Lower lobe of right lung (tissue), 2 donors: ENCODE measurements around the gene GADD45GIP1. TPM values are rescaled to one million over a fixed set of nuclear protein-coding genes. Genes with fewer than 3 reads are reported as not detected.
A peak's percentile ranks its signal among the peaks of the same experiment; 100 is the strongest.

Source experiments
- ATAC-seq, 2 donors: fragments of 200-7000 bp; cut with Tn5 transposase; one replicate each; pipeline ENCODE4 v1.9.1; 2020 to 2022; ENCODE audit warnings: mild to moderate bottlenecking in 2 of 2, moderate library complexity in 2 of 2
- DNase-seq: peaks from one replicate; pipeline ENCODE4 v3.0.0-alpha.2; 2020
- H3K27ac ChIP-seq: fragments of 200-600 bp; one replicate; pipeline ENCODE4 v1.8.0; 2022
- H3K27me3 ChIP-seq: fragments of 200-600 bp; one replicate; pipeline ENCODE4 v1.8.0; 2022; ENCODE audit warnings: low read depth
- H3K36me3 ChIP-seq: fragments of 200-600 bp; one replicate; pipeline ENCODE4 v1.8.0; 2022; ENCODE audit warnings: mild to moderate bottlenecking
- H3K4me1 ChIP-seq: fragments of 200-600 bp; one replicate; pipeline ENCODE4 v1.8.0; 2022
- H3K4me3 ChIP-seq: fragments of 200-600 bp; one replicate; pipeline ENCODE4 v1.8.0; 2022; ENCODE audit warnings: mild to moderate bottlenecking
- H3K9me3 ChIP-seq: fragments of 200-600 bp; one replicate; pipeline ENCODE4 v1.8.0; 2022
- intact Hi-C: fragments of 100-400 bp; cut with DNase I; formaldehyde crosslinking; loops from one replicate; pipeline ENCODE4 v1.11.0; 2022
- total RNA-seq: library from RNA; stranded (reverse); fragmentation: NEBNext Ultra II Directional; extraction: Animal tissue kit (Norgen Biotek cat#: 25700); gene quantifications from one replicate; pipeline ENCODE4 v1.2.1, GENCODE V29; 2021
- TF ChIP-seq, protein P1 (sequence below): fragments of 200-600 bp; IDR thresholded peaks from one replicate; pipeline ENCODE4 v1.8.0; 2022; ENCODE audit warnings: antibody characterized with exemption, mild to moderate bottlenecking
- donor health status: DM: no; HTN: yes; CAD: no; lungs with severe emphysema.

The GADD45GIP1 gene
- total RNA-seq, 1 donor from 2014 or later, result 14.8 TPM

DNA sequence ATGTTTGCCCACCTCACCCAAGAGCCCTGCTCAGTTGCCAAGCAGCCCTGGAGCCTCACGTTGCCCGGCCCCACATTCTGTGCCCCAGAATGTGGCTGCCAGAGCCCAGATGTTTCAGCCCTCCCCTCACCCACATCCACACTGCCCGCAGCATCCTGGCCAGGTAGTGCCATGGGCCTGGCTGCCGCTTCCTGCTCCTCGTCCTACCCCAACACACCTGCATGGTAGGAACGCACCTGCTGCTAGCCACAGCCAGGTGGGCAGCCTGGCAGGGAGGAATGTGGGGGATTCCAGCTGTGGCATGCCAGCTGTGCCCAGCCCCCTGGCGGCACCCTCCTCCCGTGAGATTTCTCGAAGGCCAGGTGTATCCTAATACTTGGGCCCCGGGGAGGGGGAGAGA is 30.8 kb upstream of the GADD45GIP1 start:
- intact Hi-C loops, result no loop called here

DNA sequence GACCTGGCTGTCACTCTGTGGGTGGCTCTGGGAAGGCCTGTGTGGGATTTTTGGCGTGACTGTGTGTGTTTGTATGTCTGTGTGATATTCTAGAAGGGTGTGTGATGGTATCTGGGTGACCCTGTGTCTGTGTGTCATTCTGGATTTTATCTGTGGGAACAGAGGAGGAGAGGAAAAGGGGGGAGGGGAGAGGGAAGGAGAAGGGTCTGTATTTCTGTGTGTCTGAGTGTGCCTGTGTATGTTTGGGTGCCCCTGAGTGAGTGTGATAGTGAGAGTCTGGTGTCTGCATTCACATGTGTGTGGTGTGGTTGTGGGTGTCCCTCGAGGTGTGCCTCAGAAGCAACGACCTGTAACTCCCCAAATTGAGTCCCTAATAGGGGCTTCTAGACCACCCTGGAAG is 30.2 kb upstream of the GADD45GIP1 start:
- Histone ChIP-seq H3K36me3 (no peaks in the 10 kb centered on the region), H3K27ac (no peak overlapping the region), H3K4me3 (no peak overlapping the region), H3K27me3 (no peaks in the 10 kb centered on the region), H3K4me1 (peaks cover 11% of the 10 kb centered on the region), H3K9me3 (no peaks in the 10 kb centered on the region)
- intact Hi-C loops, result no loop called here
- ATAC-seq (no peak), DNase-seq (no peak)
- TF ChIP-seq, protein P1, sequence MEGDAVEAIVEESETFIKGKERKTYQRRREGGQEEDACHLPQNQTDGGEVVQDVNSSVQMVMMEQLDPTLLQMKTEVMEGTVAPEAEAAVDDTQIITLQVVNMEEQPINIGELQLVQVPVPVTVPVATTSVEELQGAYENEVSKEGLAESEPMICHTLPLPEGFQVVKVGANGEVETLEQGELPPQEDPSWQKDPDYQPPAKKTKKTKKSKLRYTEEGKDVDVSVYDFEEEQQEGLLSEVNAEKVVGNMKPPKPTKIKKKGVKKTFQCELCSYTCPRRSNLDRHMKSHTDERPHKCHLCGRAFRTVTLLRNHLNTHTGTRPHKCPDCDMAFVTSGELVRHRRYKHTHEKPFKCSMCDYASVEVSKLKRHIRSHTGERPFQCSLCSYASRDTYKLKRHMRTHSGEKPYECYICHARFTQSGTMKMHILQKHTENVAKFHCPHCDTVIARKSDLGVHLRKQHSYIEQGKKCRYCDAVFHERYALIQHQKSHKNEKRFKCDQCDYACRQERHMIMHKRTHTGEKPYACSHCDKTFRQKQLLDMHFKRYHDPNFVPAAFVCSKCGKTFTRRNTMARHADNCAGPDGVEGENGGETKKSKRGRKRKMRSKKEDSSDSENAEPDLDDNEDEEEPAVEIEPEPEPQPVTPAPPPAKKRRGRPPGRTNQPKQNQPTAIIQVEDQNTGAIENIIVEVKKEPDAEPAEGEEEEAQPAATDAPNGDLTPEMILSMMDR, result no peak

More for the DNA sequence above, 30.8 kb upstream of the GADD45GIP1 start:
- ATAC-seq, result no peak
- TF ChIP-seq, protein P1, result no peak
- DNase-seq, result no peak
- Histone ChIP-seq H3K4me3 (no peak overlapping the region), H3K36me3 (no peaks in the 10 kb centered on the region), H3K4me1 (peaks cover 11% of the 10 kb centered on the region), H3K9me3 (no peaks in the 10 kb centered on the region), H3K27ac (no peak overlapping the region), H3K27me3 (no peaks in the 10 kb centered on the region)

DNA sequence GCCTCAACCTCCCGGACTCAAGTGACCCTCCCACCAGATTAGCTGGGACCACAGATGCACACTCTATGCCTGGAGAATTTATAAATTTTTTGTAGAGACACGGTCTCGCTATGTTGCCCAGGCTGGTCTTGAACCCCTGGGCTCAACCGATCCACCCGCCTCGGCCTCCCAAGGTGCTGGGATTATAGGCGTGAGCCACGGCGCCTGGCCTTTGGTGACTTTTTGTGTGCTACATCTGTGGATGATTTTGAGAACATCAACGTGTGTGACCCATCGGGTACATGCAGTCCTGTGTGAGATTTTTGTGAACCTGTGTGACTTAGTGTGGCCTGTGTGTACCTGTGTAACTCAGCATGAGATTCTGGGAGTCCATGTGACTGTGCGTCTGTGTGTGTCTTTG is 29.7 kb upstream of the GADD45GIP1 start:
- intact Hi-C loops, result no loop called here
- no peak for DNase-seq
- Histone ChIP-seq H3K27ac (no peak overlapping the region), H3K36me3 (no peaks in the 10 kb centered on the region), H3K4me1 (peaks cover 11% of the 10 kb centered on the region), H3K27me3 (no peaks in the 10 kb centered on the region), H3K4me3 (no peak overlapping the region), H3K9me3 (no peaks in the 10 kb centered on the region)
- TF ChIP-seq, protein P1, result no peak
- ATAC-seq, result no peak

DNA sequence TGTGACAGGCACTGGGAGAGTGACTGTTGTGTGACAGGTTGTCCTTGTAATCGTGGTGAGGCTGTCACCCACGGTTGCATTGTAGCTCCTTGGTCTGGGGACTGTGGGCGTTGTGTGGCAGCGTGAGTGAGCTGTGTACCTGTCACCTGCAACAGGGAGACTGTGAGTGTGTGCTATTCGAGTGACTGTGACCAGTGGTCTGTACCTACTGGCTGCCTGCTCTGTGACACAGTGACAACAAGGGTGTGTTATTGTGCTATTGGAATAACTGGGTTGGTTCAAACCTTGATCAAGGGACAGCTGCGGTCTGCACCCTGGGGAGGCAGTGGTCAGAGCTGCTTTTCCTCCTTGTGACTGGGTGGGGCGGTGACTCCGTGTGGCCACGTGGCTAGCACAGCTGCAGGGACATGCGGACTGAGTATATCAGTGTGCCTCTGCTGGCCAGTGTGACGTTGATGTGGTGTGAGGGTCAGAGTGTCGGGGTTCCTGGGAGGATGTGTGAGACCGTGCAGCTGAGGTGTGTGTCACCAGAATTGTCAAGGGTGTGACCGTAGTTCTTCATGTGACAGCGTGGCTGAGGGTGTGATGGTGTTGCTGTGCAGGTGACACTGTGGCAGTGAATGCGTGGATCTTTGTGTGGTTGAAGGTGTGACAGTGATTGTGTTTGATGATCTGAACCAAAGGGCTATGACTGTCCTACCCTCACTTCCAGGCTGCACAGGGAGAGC is 28.2 kb upstream of the GADD45GIP1 start:
- Histone ChIP-seq H3K27me3 (no peaks in the 10 kb centered on the region), H3K36me3 (no peaks in the 10 kb centered on the region), H3K4me1 (peaks cover 11% of the 10 kb centered on the region), H3K9me3 (no peaks in the 10 kb centered on the region), H3K4me3 (no peak overlapping the region), H3K27ac (no peak overlapping the region)
- DNase-seq (no peak), ATAC-seq (peak; percentile 49 to 73)
- intact Hi-C loops, result no loop called here
- TF ChIP-seq, protein P1, result no peak

- no peak overlapping the region for H3K27ac ChIP-seq
These were observed 27.6 kb upstream of the GADD45GIP1 start for GRCh38 chr19:12984683-12985048.

More at GRCh38 chr19:12984683-12985048, 27.6 kb upstream of the GADD45GIP1 start:
- Histone ChIP-seq H3K4me1 (peaks cover 11% of the 10 kb centered on the region), H3K4me3 (no peak overlapping the region), H3K9me3 (no peaks in the 10 kb centered on the region), H3K36me3 (no peaks in the 10 kb centered on the region), H3K27me3 (no peaks in the 10 kb centered on the region)
- no peak for DNase-seq
- no peak for ATAC-seq
- intact Hi-C loops, result no loop called here
- TF ChIP-seq, protein P1, result no peak
